Body of pancreas (tissue), 4 donors: ENCODE data around the gene NGEF.

ENCODE experiments used
- CTCF ChIP-seq, 7 experiments: fragments of 450-650 bp in 4 of 7; fragments of 200-600 bp in 3 of 7; sonication (generic) in 3 of 7; IDR thresholded peaks; one replicate each; pipeline ENCODE4 v1.5.1; 2016 to 2019; ENCODE audit warnings: antibody characterized with exemption in 7 of 7
- POLR2A ChIP-seq, 3 donors: fragments of 450-650 bp; IDR thresholded peaks; one replicate each; pipeline ENCODE4 v1.6.1; 2016; ENCODE audit warnings: antibody characterized with exemption in 3 of 3, mild to moderate bottlenecking in 2 of 3

DNA sequence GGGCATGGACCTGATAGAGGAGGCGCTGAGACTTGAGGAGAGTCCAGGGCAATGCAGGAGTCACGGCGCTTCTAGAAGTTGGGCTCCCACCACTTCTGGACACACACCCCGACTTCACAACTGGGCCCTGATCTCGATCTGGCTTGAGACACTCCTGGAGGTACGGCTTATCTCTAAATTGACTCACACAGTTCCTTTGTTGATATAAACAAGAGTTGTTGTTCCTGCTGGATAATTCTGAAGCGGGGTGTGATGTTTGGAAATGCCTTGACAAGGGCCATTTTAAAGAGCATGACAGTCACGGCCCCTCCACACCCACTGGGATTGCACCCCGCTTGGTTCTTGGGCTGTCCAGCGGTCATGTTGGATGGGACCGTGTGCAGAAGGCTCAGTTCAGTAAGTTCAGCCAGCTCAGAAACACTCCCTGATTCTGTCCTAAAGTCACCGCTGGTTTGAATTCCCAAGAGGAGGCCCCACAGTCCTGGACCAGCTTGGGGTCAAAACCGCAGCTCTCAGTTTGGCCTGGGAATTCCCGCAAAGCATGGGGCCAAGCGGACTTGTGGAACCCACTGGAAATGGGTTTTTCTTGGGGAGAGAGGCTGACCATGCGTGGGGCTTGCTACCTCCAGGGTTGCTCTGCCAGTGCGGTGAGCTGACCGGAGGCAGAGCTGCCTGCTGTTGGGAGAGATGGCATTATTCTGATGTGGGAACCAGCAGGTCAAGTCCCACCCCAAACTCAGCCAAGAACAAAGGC lies 10.1 kb upstream of the NGEF start:
- no peak for TF ChIP-seq CTCF (IDR thresholded peaks at IDR 0.05)
- TF ChIP-seq POLR2A (IDR thresholded peaks at IDR 0.05) = no peak
